ENCODE results near the gene RBPMS2.

DNA sequence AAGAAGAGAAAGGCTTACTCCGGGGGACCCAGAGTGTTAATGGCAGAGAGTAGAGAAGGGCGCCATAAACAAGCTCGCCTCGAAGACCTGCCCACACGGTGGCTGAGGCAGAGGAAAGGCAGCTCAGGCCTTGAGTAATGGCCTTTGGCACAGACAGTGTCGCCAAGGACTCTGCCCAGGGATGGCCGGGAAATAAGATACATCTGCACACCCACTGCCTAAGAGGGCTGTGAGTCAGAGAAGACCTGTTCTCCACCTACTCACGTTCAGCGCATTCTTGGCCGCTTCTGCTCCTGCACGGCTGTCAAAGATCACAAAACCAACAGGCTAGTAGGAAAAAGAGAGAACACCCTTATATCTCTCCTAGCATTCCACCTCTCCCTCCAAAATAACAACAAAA lies 26.2 kb downstream of the RBPMS2 start:
- TF ChIP-seq POLR2AphosphoS5 (IDR thresholded peaks at IDR 0.05; ENCODE audit: borderline replicate concordance, low read depth, low read length) (no peak), EZH2 (IDR thresholded peaks at IDR 0.05) (no peak)
